Measurements from ENCODE around the gene POU2AF1. TPM values are rescaled to one million over a fixed set of nuclear protein-coding genes. Genes with fewer than 3 reads are reported as not detected.

POU2AF1 gene
- total RNA-seq, 3 donors from 2014 or later (not counting 1 experiment from before 2014, with no cell fraction given): 0.82 to 16.8 (median 1.1) TPM

GRCh38 chr11:111419641-111420327 is 40.7 kb upstream of the POU2AF1 start:
- no peak for DNase-seq
- Histone ChIP-seq H3K27ac (ENCODE audit: low read length) (no peak overlapping the region), H3K9me3 (ENCODE audit: control insufficient read depth, insufficient read depth, low read length) (no peaks in the 10 kb centered on the region), H3K4me3 (ENCODE audit: low read length) (no peak overlapping the region), H3K27me3 (ENCODE audit: control insufficient read depth, insufficient read depth, low read length) (no peaks in the 10 kb centered on the region), H3K4me1 (ENCODE audit: control insufficient read depth, insufficient read depth, low read length) (peaks cover 41% of the 10 kb centered on the region), H3K36me3 (ENCODE audit: control insufficient read depth, insufficient read depth, low read length) (no peaks in the 10 kb centered on the region)
- H3K9me3 Mint-ChIP-seq: no peaks in the 10 kb centered on the region
- H3K36me3 Mint-ChIP-seq: no peaks in the 10 kb centered on the region
- peaks cover 23 to 26% of the 10 kb centered on the region in 2 donors for H3K4me1 Mint-ChIP-seq
- intact Hi-C loops (cut with micrococcal nuclease): no loop called here
- no peak overlapping the region for H3K27ac Mint-ChIP-seq
- ATAC-seq: no peak
- no peak overlapping the region for H3K4me3 Mint-ChIP-seq
- peaks cover 2% of the 10 kb centered on the region in 2 donors for H3K27me3 Mint-ChIP-seq (ENCODE audit: low read depth in 2 of 2)
- 72% methylated on average over 5 of the region's 5 CpGs for WGBS (ENCODE audit: insufficient coverage)
- TF ChIP-seq CTCF (IDR thresholded peaks at IDR 0.05): no peak

- Histone ChIP-seq H3K36me3 (ENCODE audit: control insufficient read depth, insufficient read depth, low read length) (no peaks in the 10 kb centered on the region), H3K4me1 (ENCODE audit: control insufficient read depth, insufficient read depth, low read length) (peaks cover 47% of the 10 kb centered on the region), H3K4me3 (ENCODE audit: low read length) (no peak overlapping the region), H3K9me3 (ENCODE audit: control insufficient read depth, insufficient read depth, low read length) (no peaks in the 10 kb centered on the region), H3K27ac (ENCODE audit: low read length) (peak overlapping the region; percentile 84), H3K27me3 (ENCODE audit: control insufficient read depth, insufficient read depth, low read length) (no peaks in the 10 kb centered on the region)
- ATAC-seq (no peak), DNase-seq (no peak)
- peaks cover 0 to 2% of the 10 kb centered on the region in 2 donors for H3K27me3 Mint-ChIP-seq (ENCODE audit: low read depth in 2 of 2)
- H3K4me3 Mint-ChIP-seq: no peak overlapping the region
- H3K4me1 Mint-ChIP-seq: peaks cover 28 to 31% of the 10 kb centered on the region in 2 donors
- TF ChIP-seq CTCF (IDR thresholded peaks at IDR 0.05): no peak
- H3K27ac Mint-ChIP-seq: no peak overlapping the region
- intact Hi-C loops (cut with micrococcal nuclease): no loop called here
- H3K9me3 Mint-ChIP-seq: no peaks in the 10 kb centered on the region
- 38% methylated on average over 4 of the region's 4 CpGs for WGBS (ENCODE audit: insufficient coverage)
- H3K36me3 Mint-ChIP-seq: no peaks in the 10 kb centered on the region
These were observed 40.1 kb upstream of the POU2AF1 start for GRCh38 chr11:111419181-111419580.

- ATAC-seq (no peak), DNase-seq (no peak)
- H3K4me3 Mint-ChIP-seq: no peak overlapping the region
- peaks cover 0 to 2% of the 10 kb centered on the region in 2 donors for H3K27me3 Mint-ChIP-seq (ENCODE audit: low read depth in 2 of 2)
- Histone ChIP-seq H3K27ac (ENCODE audit: low read length) (peak overlapping the region; percentile 84), H3K4me3 (ENCODE audit: low read length) (no peak overlapping the region), H3K9me3 (ENCODE audit: control insufficient read depth, insufficient read depth, low read length) (no peaks in the 10 kb centered on the region), H3K36me3 (ENCODE audit: control insufficient read depth, insufficient read depth, low read length) (no peaks in the 10 kb centered on the region), H3K4me1 (ENCODE audit: control insufficient read depth, insufficient read depth, low read length) (peaks cover 48% of the 10 kb centered on the region), H3K27me3 (ENCODE audit: control insufficient read depth, insufficient read depth, low read length) (no peaks in the 10 kb centered on the region)
- intact Hi-C loops (cut with micrococcal nuclease): no loop called here
- no peak overlapping the region for H3K27ac Mint-ChIP-seq
- no peaks in the 10 kb centered on the region for H3K9me3 Mint-ChIP-seq
- H3K4me1 Mint-ChIP-seq: peaks cover 28 to 33% of the 10 kb centered on the region in 2 donors
- WGBS (ENCODE audit: insufficient coverage): 91% methylated on average over 3 of the region's 5 CpGs
- H3K36me3 Mint-ChIP-seq: no peaks in the 10 kb centered on the region
- no peak for TF ChIP-seq CTCF (IDR thresholded peaks at IDR 0.05)
These were observed 39.3 kb upstream of the POU2AF1 start for GRCh38 chr11:111418436-111418787.
